DMS 273 (cell line): ENCODE results near the gene REXO5.

ENCODE experiments used
- DNase-seq: peaks from one replicate; lab custom pipeline; 2025; ENCODE audit not compliant: unreplicated experiment; lab: John Stamatoyannopoulos, UW

Gene REXO5

DNA sequence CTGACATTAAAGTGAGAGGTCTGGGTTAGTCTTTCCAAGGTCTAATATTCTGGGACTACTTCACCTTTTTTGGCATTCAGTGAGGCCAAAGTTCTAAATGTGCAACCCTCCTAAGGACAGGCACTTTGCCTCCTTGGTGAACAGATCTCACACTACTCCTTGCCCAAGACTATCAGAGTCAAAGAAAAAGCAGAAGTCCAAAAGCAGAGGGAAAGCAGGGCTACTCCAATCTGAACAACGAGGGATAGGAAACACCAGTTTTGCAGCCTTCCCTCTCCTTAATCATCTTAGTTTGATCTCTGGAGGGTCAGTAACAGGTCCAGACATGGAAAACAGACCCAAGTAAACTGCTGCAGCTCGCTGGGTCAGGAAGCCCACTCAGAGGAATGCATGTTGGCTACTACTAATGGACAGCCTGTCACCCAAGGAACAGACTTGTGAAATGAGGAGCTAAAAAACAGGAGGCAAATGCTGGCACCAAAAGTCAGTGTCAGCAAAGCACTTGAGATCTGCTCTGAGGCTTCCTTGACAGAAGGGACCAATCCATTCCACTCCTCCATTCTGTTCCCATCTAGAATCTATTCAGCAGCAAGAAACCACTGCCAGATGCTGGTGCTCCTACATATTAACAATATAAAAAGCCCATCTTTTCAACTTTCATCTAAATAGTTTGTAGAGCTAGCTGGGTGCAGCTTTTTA, 63.9 kb downstream of the REXO5 start:
- peak; percentile 34 for DNase-seq

DNA sequence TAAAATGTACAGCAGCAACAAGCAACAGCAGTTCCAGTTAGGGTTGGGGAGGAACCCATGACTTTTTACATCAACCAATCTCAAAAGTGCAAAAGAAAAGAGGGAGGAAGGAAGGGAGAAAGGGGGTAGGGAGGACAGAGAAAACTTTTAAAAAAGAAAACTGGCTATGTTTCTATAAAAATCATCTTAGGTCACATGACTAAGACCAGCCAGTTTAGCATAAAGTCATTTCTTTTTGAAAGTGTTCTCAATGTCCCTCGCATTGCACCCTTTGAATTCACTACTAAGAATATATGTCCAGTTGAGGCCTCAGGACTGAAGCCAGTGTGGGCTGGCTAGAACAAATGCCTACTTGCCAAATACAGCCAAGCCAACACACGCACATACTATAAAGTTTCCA, 64.9 kb downstream of the REXO5 start:
- DNase-seq, result no peak

GRCh38 chr16:20871941-20872815, 65.9 kb downstream of the REXO5 start:
- no peak for DNase-seq

DNA sequence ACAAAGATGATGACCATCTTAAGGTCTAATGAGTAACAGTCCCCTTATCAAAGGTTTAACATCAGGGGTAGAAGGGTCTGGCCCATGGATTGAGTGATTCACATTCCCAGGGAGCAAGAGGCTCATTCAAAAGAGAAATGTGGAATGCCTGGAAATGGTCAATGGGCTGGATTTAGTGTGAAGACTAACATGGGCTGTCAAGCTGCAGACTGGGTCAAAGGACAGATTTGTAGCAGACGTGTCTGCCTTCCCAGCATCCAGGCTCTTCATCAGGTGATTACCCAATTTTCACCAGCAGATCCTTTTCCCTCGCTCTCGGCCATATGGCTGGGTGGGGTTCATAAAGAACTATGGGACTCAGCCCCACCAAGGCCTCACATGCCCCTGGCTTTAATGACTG, 67.0 kb downstream of the REXO5 start:
- no peak for DNase-seq

GRCh38 chr16:20874088-20874581, 67.8 kb downstream of the REXO5 start:
- no peak for DNase-seq

- no peak for DNase-seq
Observed at GRCh38 chr16:20875355-20875650, 69.0 kb downstream of the REXO5 start.

GRCh38 chr16:20878682-20879147, 72.4 kb downstream of the REXO5 start:
- no peak for DNase-seq

- DNase-seq, result no peak
Observed at GRCh38 chr16:20879175-20880040, 73.1 kb downstream of the REXO5 start.

- DNase-seq, result no peak
Observed at GRCh38 chr16:20880867-20881502, 74.7 kb downstream of the REXO5 start.

DNA sequence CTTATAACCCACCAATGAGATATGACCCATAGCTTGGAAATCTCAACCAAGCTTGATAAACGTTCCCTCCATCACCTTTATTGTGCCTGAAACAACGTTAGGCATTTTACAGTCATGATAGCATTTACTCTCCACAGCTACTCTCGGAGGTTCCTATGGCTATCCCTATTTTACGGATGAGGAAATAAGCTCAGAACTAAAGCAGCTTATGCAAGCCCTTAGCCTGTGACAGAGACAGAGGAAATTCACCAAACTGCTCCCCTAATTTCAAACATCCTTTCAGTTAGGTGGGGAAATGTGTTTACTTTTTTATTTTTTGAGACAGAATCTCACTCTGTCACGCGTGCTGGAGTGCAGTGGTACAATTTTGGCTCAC, 75.2 kb downstream of the REXO5 start:
- DNase-seq, result no peak

- DNase-seq, result no peak
Observed at GRCh38 chr16:20883554-20884239, 77.4 kb downstream of the REXO5 start.

DNA sequence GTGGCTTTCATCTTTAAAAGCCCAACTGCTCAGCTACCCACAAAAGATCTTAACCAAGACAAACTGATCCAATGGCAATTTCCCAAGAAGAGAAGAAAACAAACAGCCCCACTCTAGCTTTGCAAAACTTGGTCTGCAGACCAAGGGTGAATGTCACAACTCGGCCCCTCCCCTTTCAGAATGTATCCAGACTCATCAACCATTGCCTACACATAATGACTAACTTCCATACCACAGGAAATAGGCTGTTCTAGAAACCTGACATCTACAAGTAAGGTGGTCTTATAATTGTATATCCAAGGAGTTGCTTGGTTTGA, 77.9 kb downstream of the REXO5 start:
- DNase-seq, result no peak

- DNase-seq, result no peak
Observed at GRCh38 chr16:20886320-20886719, 80.0 kb downstream of the REXO5 start.

DNA sequence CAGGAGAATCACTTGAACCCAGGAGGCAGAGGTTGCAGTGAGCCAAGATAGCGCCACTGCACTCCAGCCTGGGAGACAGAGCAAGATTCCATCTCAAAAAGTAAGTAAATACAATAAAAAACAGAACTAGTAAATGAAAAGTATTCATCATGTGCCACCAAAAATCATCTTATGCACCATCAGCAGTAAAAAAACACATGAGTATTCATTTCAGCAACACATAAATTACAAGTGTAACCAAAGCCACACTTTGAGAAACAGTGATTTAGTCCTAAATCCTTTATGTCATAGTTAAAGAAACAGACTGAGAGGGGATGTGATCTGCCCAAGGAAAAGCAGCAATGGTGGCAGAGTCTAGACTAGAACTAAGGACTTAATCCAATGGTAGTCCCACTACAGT, 80.9 kb downstream of the REXO5 start:
- DNase-seq, result no peak

DNA sequence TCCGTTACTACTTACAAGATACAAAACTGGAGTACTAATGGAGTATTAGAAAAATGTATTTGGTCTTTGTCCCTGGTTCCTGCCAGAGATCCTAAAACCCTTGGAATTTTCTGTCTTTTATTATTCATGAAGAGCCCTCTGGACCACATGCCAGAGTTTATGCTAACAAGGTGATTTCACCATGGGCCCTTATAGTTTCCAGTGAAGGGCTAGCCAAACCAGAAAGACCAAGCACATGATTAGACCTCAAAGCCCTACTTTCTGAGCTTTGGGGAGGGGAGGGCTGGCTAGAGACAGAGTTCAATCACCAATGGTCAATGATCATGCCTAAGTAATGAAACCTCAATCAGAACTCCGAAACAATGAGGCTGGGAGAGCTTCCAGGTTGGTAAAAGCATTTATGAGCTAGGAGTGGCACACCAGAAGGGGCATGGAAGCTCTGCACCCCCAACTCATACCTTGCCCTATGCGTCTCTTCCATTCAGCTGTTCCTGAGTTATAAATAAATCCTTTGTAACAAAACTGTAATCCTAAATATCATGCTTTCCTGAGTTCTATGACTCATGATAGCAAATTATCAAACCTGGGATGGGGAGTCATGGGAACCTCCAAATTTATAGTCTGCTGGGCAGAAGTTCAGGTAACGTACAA, 83.4 kb downstream of the REXO5 start:
- no peak for DNase-seq

- no peak for DNase-seq
Observed at GRCh38 chr16:20894388-20894787, 88.1 kb downstream of the REXO5 start.

- DNase-seq, result no peak
Observed at GRCh38 chr16:20897253-20897897, 91.0 kb downstream of the REXO5 start.

DNA sequence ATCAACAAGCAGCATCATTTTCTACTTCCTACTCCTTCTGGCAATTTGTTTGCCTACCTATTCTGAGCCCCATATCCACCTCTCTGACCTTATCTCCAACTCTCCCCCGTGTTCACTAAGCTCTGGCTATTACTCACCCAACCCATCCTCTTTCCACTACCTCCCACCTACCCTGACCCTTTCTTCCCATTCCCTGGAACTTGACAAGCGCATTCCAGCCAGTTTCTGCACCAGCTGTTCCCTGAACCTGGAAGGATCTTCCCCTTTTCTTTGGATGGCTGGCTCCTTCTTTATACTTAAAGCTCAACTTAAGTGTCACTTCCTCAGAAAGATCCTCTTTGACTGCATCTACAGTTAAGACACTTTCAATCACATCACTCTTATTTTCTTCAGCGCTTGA, 91.6 kb downstream of the REXO5 start:
- DNase-seq, result no peak

DNA sequence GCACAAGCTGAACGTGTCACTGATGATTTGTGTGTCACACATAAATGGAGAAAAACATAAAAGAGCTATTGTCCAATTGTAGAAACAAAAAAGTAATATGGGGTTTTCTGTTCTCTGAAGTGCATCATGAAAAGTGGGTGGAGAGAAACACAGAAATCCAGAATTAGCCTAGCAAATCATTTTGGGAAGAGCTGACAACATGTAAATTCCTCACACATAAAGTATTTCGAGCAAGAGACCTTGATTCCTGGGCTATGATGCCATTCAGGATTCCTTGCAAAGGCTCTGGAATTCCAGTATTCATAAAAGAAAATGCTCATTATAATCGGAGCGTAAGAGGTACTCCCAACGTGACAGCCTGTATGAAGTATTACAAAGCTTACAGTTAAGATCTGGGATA, 92.7 kb downstream of the REXO5 start:
- no peak for DNase-seq
